GM19099 (cell line): ENCODE data around the gene MCTP1.

Source experiments
- POLR2A ChIP-seq: IDR thresholded peaks from 3 replicates; pipeline ENCODE4 v1.6.1; 2011; ENCODE audit warnings: low read depth; ENCODE audit not compliant: insufficient read length; ENCODE audit errors: extremely low read depth

The MCTP1 gene

GRCh38 chr5:94769996-94770395 lies 514.9 kb downstream of the MCTP1 start:
- TF ChIP-seq POLR2A = no peak

DNA sequence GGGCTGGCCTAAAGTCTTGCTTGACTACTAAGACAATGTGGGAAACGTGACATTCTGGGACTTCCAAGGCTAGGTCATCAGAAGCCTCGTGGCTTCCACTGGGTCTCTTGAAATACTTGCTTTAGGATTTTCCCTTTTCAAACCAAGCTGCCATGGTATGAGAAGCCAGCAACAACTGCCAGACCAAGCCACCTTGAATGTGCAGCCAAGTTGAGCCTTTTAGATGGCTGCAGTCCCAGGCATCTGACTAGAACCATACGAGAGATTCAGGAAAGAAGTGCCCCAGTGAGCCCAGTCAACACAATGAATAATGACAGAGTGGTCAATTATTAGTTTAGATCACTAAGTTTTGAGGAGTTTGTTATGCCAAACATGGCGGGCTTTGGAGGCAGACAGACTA lies 523.1 kb downstream of the MCTP1 start:
- TF ChIP-seq POLR2A = no peak

DNA sequence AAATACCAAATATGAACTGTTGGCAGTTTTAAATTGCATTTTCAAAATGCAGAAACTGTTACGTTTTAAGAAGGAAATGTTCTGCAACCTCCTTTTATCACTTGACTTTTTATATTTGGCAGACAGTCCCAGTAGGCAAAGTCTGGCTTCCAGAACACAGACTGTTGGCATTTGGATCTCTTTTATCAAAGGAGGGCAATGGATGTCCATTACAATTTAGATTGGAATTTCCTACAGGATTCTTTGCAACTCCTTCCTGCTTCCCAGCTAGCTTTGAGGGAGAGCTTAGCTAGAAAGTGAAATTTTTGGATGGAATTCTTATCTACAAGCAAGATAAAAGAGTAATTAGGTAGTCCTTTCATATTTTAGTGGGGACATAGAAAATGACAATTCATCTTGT lies 523.8 kb downstream of the MCTP1 start:
- no peak for TF ChIP-seq POLR2A

- TF ChIP-seq POLR2A = no peak
These were observed 524.9 kb downstream of the MCTP1 start for GRCh38 chr5:94759961-94760360.

- TF ChIP-seq POLR2A = no peak
These were observed 525.9 kb downstream of the MCTP1 start for GRCh38 chr5:94759022-94759421.

- TF ChIP-seq POLR2A = no peak
These were observed 530.1 kb downstream of the MCTP1 start for GRCh38 chr5:94754824-94755223.

DNA sequence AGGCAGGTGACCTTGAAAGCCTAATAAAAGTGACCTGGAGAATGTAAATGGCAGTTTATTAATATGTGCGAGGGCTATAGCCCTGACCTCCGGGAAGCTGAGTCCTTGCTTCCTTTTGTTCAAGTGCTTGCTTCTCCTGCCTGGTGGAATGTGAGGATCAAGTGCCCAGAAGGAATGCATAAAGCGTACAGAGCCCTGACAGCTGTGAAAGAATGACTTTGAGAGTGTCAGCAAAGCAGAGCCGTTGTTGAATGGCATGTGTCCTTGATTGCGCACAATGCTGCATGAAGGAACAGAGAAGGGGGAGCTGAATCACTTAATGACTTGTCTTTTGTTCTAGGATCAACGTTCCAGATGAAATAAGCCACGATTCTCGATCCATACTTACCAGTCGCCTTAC lies 533.4 kb downstream of the MCTP1 start:
- no peak for TF ChIP-seq POLR2A

- TF ChIP-seq POLR2A = no peak
These were observed 534.2 kb downstream of the MCTP1 start for GRCh38 chr5:94750681-94751080.

DNA sequence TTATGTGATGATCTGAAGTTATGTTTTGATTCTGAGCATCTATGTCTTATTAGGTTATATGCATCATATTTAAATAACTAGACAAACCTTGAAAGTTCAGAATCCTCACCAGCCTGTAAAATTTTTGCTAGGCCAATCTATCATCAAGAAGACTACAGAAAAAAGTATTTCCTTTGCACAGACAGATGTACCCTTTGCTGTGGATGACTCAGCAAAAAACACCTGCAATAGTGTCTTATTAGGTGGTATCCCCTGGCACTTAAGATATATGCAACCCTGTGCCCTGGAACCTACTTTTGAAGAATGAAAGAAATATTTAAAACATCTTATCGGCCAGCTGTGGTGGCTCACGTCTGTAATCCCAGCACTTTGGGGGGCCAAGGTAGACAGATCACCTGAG lies 535.9 kb downstream of the MCTP1 start:
- TF ChIP-seq POLR2A = no peak

DNA sequence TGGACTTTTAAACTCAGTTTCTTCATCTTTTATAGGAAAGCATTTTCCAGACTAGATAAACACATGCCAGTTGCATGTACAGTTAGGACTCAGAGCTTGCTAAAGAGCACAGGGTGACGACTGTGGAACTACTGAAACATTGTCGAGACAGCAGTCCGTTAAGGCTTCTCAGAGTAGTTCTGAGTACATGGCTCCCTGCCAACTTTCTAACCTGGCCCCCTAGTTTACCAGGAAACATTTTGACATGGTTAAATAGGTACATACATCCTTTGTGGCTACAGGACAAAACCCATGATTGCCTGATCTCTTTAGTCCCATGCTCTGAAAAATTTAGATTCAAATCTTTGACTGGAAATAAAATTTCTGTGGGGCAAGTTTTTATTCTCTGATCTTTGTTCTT lies 536.7 kb downstream of the MCTP1 start:
- no peak for TF ChIP-seq POLR2A

DNA sequence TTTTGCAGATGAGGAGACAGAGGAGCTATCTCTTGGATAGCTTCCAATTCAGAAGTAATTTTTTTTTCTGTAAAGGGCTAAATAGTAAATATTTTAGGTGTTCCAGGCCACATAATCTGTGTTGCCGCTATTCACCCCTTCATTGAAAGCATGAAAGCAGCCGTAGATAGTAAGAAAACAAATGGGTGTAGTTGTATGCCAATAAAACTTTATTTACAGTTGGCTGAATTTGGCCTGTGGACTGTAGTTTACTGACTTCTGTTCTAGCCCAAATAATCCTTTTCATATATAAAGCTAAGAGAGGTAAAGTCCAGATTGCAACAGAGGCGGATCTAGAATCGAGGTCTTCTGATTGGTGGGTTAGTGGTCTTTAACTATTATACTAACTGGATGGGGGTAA lies 537.5 kb downstream of the MCTP1 start:
- no peak for TF ChIP-seq POLR2A

DNA sequence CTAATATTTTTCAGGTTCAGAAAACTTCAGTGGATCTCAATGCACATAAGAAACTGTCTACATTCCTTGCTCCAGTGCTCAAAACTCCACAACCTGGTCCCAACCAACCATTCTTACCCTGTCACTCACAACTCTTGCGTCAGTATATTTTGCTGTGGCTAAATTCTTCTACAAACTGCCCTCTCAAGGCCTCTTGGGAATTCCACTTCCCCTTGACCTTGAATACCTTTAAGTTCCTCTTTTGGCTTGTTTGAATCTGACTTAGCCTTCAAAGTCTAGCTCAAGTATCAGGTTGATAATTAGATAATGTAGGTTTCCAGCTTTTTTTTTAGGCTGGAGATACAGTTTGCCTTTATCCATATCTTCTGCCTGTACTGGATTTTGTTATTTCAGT lies 538.2 kb downstream of the MCTP1 start:
- TF ChIP-seq POLR2A = no peak

DNA sequence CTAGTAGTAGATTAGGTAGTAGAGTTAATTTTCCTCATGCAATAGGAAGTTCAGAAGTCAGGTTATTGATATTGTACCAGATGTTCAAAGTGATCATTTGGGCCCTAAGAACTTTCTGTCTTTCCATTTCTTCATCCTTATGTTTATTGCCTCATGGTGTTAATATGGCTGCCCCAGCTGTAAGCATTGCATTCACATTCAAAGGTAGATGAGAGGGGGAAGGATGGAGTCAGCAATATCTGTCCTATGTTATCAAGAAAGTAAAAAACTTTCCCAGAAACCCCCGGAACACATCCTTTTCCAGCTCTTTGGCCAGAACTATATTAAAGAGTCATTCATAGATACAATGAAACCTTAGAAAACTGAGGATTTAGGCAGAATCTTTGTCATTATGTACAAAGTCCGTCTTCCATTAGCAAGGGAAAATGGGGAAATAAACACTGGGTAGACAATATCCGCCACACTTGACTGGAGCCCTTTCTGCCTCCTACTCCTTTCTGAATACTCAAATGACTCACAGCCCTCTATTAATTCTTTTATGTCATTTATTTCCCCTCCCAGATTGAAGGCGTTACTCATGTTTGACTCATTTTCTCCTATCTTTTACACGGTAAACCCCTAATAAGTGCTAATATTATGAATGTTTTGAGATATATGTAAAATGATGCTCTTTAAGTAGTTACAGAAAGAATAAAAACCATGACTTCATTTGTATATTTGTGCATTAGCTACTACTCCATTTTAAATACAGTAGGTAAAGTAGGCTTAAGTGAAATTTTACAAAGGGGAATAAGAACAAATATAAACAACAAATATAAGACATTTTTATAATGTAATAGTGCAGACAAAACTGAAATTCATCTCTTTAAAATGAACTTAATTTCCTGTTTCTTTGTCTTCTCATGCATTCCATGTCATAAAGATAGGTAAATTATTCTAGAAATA lies 538.8 kb downstream of the MCTP1 start:
- TF ChIP-seq POLR2A = no peak

- no peak for TF ChIP-seq POLR2A
These were observed 540.0 kb downstream of the MCTP1 start for GRCh38 chr5:94744906-94745305.

DNA sequence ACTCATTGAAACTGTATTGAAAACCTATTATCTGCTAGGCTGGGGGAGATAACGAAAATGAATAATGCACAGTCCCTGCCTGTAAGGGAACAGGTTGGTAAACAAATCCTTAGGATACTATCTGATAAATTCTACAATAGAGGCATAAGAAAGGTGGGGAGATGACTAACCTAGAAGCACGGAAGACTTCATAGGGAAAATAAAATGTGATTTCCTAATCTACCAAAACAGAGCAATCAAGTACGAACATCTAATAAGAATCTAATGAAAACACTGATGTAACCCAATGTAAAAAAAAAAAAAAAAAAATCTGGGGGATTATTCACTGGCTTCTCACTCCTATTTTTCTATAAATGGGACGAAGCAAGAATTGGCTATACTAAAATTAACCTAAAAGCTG lies 542.0 kb downstream of the MCTP1 start:
- TF ChIP-seq POLR2A = no peak

DNA sequence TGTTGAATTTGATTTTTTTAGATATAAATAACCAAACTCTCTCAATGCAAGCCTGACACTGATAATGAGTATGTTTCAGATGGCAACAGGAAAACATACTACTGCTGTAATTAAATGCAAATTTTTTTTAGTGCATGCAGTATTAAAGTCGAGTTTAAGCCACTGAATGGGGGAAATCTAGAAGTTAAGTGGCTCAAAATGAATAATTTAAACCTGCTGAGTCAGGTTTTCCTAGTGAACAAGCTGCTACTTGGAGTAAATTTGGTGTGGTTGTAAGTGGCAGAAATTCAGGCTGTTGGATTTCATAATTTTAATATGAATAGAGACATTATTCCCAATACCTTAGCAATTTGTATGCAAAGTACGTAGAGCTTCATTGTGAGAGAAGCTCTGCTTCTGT lies 544.6 kb downstream of the MCTP1 start:
- no peak for TF ChIP-seq POLR2A

DNA sequence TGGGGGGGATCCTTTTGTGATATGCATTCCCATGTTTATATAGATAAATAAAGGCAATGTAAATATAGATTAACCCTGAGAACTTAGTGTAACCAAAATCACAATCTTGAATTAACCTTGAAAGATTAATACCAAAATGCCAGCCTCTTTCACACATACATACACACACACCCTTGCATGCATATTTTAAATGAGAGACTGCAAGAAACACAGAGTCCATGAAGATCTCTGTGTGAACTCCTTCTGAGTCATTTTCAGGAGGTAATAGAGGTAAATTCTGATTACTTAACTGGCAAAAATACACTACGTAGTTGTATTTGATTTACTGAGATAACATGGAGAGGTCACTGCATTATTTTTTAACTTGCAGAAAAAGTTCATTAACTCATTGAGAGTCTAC lies 548.4 kb downstream of the MCTP1 start:
- TF ChIP-seq POLR2A = no peak

DNA sequence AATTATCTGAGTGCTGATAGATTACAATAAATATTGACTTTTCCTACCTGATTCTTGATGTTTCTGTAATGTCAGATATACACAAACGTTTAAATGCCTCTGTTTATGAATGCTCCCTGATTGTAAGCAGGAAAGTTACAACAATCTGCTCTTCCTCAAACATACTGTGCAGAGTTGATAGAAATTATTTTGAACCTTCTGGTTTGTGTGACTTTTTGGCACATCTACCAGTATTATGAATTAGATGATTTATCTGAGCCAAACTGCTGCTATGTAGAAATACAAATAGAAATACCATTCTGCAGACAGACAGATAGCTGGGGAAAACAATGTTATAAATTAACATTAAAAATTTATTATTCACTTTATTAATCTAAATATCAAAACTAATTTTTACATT lies 553.4 kb downstream of the MCTP1 start:
- TF ChIP-seq POLR2A = no peak

GRCh38 chr5:94725142-94725541 lies 559.8 kb downstream of the MCTP1 start:
- TF ChIP-seq POLR2A = no peak
